ENCODE data around the gene PTPN2. TPM values are rescaled to one million over a fixed set of nuclear protein-coding genes. Genes with fewer than 3 reads are reported as not detected.

The PTPN2 gene
- total and polyA plus RNA-seq, 2 experiments from 2014 or later, result 49.9 to 65.5 TPM

DNA sequence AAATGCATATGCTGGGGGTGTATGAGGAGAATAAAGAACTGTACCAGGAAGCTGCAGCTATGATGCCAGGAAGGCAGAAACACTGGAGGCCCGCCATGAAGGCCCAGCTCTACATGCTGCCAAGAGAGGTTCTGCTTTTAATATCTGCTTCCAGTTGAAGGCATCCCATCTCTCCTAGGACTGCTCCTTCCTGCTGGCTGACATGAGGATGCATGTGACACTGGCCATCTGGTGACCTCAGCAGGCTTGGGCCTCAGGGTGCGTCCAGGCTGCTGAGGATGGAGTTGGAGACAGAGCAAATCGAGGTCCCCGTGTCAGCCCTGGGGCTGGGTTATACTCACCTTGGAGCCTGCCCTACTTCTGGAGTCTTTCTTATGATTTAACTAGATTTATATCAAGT, 132.1 kb downstream of the PTPN2 start (continued):
- TF ChIP-seq, protein P1, sequence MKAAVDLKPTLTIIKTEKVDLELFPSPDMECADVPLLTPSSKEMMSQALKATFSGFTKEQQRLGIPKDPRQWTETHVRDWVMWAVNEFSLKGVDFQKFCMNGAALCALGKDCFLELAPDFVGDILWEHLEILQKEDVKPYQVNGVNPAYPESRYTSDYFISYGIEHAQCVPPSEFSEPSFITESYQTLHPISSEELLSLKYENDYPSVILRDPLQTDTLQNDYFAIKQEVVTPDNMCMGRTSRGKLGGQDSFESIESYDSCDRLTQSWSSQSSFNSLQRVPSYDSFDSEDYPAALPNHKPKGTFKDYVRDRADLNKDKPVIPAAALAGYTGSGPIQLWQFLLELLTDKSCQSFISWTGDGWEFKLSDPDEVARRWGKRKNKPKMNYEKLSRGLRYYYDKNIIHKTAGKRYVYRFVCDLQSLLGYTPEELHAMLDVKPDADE (IDR thresholded peaks at IDR 0.05), result no peak
- TF ChIP-seq NANOG (IDR thresholded peaks at IDR 0.05; ENCODE audit: borderline replicate concordance), result no peak
- TF ChIP-seq JUNB (IDR thresholded peaks at IDR 0.05; ENCODE audit: unreplicated experiment), result no peak
- TF ChIP-seq, protein P2, sequence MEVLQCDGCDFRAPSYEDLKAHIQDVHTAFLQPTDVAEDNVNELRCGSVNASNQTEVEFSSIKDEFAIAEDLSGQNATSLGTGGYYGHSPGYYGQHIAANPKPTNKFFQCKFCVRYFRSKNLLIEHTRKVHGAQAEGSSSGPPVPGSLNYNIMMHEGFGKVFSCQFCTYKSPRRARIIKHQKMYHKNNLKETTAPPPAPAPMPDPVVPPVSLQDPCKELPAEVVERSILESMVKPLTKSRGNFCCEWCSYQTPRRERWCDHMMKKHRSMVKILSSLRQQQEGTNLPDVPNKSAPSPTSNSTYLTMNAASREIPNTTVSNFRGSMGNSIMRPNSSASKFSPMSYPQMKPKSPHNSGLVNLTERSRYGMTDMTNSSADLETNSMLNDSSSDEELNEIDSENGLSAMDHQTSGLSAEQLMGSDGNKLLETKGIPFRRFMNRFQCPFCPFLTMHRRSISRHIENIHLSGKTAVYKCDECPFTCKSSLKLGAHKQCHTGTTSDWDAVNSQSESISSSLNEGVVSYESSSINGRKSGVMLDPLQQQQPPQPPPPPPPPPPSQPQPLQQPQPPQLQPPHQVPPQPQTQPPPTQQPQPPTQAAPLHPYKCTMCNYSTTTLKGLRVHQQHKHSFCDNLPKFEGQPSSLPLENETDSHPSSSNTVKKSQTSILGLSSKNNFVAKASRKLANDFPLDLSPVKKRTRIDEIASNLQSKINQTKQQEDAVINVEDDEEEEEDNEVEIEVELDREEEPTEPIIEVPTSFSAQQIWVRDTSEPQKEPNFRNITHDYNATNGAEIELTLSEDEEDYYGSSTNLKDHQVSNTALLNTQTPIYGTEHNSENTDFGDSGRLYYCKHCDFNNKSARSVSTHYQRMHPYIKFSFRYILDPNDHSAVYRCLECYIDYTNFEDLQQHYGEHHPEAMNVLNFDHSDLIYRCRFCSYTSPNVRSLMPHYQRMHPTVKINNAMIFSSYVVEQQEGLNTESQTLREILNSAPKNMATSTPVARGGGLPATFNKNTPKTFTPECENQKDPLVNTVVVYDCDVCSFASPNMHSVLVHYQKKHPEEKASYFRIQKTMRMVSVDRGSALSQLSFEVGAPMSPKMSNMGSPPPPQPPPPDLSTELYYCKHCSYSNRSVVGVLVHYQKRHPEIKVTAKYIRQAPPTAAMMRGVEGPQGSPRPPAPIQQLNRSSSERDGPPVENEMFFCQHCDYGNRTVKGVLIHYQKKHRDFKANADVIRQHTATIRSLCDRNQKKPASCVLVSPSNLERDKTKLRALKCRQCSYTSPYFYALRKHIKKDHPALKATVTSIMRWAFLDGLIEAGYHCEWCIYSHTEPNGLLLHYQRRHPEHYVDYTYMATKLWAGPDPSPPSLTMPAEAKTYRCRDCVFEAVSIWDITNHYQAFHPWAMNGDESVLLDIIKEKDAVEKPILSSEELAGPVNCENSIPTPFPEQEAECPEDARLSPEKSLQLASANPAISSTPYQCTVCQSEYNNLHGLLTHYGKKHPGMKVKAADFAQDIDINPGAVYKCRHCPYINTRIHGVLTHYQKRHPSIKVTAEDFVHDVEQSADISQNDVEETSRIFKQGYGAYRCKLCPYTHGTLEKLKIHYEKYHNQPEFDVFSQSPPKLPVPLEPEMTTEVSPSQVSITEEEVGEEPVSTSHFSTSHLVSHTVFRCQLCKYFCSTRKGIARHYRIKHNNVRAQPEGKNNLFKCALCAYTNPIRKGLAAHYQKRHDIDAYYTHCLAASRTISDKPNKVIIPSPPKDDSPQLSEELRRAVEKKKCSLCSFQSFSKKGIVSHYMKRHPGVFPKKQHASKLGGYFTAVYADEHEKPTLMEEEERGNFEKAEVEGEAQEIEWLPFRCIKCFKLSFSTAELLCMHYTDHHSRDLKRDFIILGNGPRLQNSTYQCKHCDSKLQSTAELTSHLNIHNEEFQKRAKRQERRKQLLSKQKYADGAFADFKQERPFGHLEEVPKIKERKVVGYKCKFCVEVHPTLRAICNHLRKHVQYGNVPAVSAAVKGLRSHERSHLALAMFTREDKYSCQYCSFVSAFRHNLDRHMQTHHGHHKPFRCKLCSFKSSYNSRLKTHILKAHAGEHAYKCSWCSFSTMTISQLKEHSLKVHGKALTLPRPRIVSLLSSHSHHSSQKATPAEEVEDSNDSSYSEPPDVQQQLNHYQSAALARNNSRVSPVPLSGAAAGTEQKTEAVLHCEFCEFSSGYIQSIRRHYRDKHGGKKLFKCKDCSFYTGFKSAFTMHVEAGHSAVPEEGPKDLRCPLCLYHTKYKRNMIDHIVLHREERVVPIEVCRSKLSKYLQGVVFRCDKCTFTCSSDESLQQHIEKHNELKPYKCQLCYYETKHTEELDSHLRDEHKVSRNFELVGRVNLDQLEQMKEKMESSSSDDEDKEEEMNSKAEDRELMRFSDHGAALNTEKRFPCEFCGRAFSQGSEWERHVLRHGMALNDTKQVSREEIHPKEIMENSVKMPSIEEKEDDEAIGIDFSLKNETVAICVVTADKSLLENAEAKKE (CRISPR knock-in tag; IDR thresholded peaks at IDR 0.05), result no peak

DNA sequence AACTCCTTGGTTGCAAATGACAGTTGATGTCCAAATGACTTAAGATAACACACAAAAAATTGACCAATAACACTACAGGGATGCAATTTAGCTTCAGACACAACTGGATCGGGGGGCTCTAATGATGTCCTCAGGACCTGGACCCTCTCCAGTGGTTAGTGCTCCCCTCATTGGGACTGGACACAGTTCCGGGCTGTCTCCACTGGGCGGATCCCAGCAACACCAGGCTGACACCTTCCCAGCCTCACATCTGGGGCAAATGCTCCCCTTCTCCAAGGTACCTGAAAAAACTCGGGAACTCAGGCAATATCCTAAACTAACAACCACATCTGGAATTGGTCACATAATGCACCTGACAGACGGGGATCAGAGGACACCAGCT, 132.5 kb downstream of the PTPN2 start:
- no peak overlapping the region for H3K4me3 Mint-ChIP-seq
- Histone ChIP-seq H3K9me2 (ENCODE audit: insufficient read depth) (no peaks in the 10 kb centered on the region), H3F3A (replicated peaks; ENCODE audit: low read depth) (no peaks in the 10 kb centered on the region), H3K36me3 (ENCODE audit: insufficient read depth) (no peaks in the 10 kb centered on the region), H3K27me3 (ENCODE audit: insufficient read depth) (no peaks in the 10 kb centered on the region), H3K79me2 (replicated peaks; ENCODE audit: insufficient read depth) (no peaks in the 10 kb centered on the region), H2AFZ (no peak overlapping the region), H3K27ac (ENCODE audit: low read depth) (no peak overlapping the region), H4K20me1 (replicated peaks; ENCODE audit: insufficient read depth) (no peaks in the 10 kb centered on the region), H3K4me1 (ENCODE audit: insufficient read depth) (no peaks in the 10 kb centered on the region), H3K4me2 (no peak overlapping the region), H3K4me3 (no peak overlapping the region)
- H3K4me1 Mint-ChIP-seq, result no peaks in the 10 kb centered on the region
- no peak for ATAC-seq
- no peak for DNase-seq (ENCODE audit: low spot score)
- H3K36me3 Mint-ChIP-seq (ENCODE audit: low read depth), result no peaks in the 10 kb centered on the region
- no peaks in the 10 kb centered on the region for H3K9me3 Mint-ChIP-seq
- no peak overlapping the region for H3K27ac Mint-ChIP-seq
- peaks cover under 1% of the 10 kb centered on the region for H3K27me3 Mint-ChIP-seq (ENCODE audit: insufficient read depth, low read depth, poor library complexity)
- no peak for TF ChIP-seq EZH2phosphoT487 (IDR thresholded peaks at IDR 0.05; ENCODE audit: unreplicated experiment)
- no peak for TF ChIP-seq JUNB (IDR thresholded peaks at IDR 0.05; ENCODE audit: unreplicated experiment)
- no peak for TF ChIP-seq ZNF114 (CRISPR knock-in tag; IDR thresholded peaks at IDR 0.05)
- TF ChIP-seq, protein P3, sequence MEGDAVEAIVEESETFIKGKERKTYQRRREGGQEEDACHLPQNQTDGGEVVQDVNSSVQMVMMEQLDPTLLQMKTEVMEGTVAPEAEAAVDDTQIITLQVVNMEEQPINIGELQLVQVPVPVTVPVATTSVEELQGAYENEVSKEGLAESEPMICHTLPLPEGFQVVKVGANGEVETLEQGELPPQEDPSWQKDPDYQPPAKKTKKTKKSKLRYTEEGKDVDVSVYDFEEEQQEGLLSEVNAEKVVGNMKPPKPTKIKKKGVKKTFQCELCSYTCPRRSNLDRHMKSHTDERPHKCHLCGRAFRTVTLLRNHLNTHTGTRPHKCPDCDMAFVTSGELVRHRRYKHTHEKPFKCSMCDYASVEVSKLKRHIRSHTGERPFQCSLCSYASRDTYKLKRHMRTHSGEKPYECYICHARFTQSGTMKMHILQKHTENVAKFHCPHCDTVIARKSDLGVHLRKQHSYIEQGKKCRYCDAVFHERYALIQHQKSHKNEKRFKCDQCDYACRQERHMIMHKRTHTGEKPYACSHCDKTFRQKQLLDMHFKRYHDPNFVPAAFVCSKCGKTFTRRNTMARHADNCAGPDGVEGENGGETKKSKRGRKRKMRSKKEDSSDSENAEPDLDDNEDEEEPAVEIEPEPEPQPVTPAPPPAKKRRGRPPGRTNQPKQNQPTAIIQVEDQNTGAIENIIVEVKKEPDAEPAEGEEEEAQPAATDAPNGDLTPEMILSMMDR (conservative IDR thresholded peaks at IDR 0.05; ENCODE audit: low read depth in 2 of 2), result no peak
- TF ChIP-seq, protein P1 (IDR thresholded peaks at IDR 0.05), result no peak
- TF ChIP-seq STAT1 (IDR thresholded peaks at IDR 0.05; ENCODE audit: unreplicated experiment), result no peak
- no peak for TF ChIP-seq POLR2AphosphoS5 (IDR thresholded peaks at IDR 0.05; ENCODE audit: low read depth)
- TF ChIP-seq, protein P4, sequence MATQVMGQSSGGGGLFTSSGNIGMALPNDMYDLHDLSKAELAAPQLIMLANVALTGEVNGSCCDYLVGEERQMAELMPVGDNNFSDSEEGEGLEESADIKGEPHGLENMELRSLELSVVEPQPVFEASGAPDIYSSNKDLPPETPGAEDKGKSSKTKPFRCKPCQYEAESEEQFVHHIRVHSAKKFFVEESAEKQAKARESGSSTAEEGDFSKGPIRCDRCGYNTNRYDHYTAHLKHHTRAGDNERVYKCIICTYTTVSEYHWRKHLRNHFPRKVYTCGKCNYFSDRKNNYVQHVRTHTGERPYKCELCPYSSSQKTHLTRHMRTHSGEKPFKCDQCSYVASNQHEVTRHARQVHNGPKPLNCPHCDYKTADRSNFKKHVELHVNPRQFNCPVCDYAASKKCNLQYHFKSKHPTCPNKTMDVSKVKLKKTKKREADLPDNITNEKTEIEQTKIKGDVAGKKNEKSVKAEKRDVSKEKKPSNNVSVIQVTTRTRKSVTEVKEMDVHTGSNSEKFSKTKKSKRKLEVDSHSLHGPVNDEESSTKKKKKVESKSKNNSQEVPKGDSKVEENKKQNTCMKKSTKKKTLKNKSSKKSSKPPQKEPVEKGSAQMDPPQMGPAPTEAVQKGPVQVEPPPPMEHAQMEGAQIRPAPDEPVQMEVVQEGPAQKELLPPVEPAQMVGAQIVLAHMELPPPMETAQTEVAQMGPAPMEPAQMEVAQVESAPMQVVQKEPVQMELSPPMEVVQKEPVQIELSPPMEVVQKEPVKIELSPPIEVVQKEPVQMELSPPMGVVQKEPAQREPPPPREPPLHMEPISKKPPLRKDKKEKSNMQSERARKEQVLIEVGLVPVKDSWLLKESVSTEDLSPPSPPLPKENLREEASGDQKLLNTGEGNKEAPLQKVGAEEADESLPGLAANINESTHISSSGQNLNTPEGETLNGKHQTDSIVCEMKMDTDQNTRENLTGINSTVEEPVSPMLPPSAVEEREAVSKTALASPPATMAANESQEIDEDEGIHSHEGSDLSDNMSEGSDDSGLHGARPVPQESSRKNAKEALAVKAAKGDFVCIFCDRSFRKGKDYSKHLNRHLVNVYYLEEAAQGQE (IDR thresholded peaks at IDR 0.05; ENCODE audit: unreplicated experiment), result no peak
- TF ChIP-seq EZH2 (IDR thresholded peaks at IDR 0.05; ENCODE audit: low read depth, unreplicated experiment), result no peak
- TF ChIP-seq ZNF331 (CRISPR knock-in tag; IDR thresholded peaks at IDR 0.05; ENCODE audit: low read depth), result no peak
- no peak for TF ChIP-seq NANOG (IDR thresholded peaks at IDR 0.05; ENCODE audit: borderline replicate concordance)

All from GM23338 (cell line).